GM18502 (cell line): ENCODE measurements around the gene ITGA11.

Experiments
- ATAC-seq: cut with Tn5 transposase; IDR thresholded peaks from one replicate; pipeline ENCODE4 v1.9.1; 2021; ENCODE audit warnings: mild to moderate bottlenecking; ENCODE audit not compliant: unreplicated experiment, poor library complexity

The ITGA11 gene

GRCh38 chr15:68379058-68379758, 52.8 kb downstream of the ITGA11 start:
- no peak for ATAC-seq

- ATAC-seq: no peak
These were observed 53.4 kb downstream of the ITGA11 start for GRCh38 chr15:68378595-68378994.

- ATAC-seq: no peak
These were observed 54.2 kb downstream of the ITGA11 start for GRCh38 chr15:68377766-68378165.

- no peak for ATAC-seq
These were observed 55.4 kb downstream of the ITGA11 start for GRCh38 chr15:68376447-68377060.

- ATAC-seq: no peak
These were observed 56.2 kb downstream of the ITGA11 start for GRCh38 chr15:68375716-68376220.

GRCh38 chr15:68375191-68375631, 56.8 kb downstream of the ITGA11 start:
- no peak for ATAC-seq

GRCh38 chr15:68374168-68374745, 57.7 kb downstream of the ITGA11 start:
- ATAC-seq: no peak

GRCh38 chr15:68373028-68373427, 58.9 kb downstream of the ITGA11 start:
- no peak for ATAC-seq

GRCh38 chr15:68372291-68372811, 59.6 kb downstream of the ITGA11 start:
- no peak for ATAC-seq

GRCh38 chr15:68371851-68372250, 60.1 kb downstream of the ITGA11 start:
- ATAC-seq: no peak

- ATAC-seq: no peak
These were observed 60.8 kb downstream of the ITGA11 start for GRCh38 chr15:68371160-68371559.

- no peak for ATAC-seq
These were observed 61.2 kb downstream of the ITGA11 start for GRCh38 chr15:68370768-68371151.

GRCh38 chr15:68369931-68370767, 61.8 kb downstream of the ITGA11 start:
- ATAC-seq: no peak

- no peak for ATAC-seq
These were observed 63.1 kb downstream of the ITGA11 start for GRCh38 chr15:68368731-68369435.

GRCh38 chr15:68367992-68368391, 64.0 kb downstream of the ITGA11 start:
- no peak for ATAC-seq

- ATAC-seq: no peak
These were observed 64.7 kb downstream of the ITGA11 start for GRCh38 chr15:68367226-68367625.

- no peak for ATAC-seq
These were observed 65.6 kb downstream of the ITGA11 start for GRCh38 chr15:68366314-68366713.

- ATAC-seq: no peak
These were observed 66.2 kb downstream of the ITGA11 start for GRCh38 chr15:68365770-68366169.

- no peak for ATAC-seq
These were observed 66.7 kb downstream of the ITGA11 start for GRCh38 chr15:68365140-68365745.
